Memory B cell (primary cell): ENCODE measurements around the gene TBCEL.

Experiments
- ATAC-seq: fragments of 150-1000 bp; cut with Tn5 transposase; 2 replicates; pipeline ENCODE4 v1.10.0; 2021; ENCODE audit warnings: low read depth, mild to moderate bottlenecking, moderate library complexity
- DNase-seq, 2 donors: peaks; one replicate each; pipeline ENCODE4 v3.0.0; 2022; ENCODE audit warnings: low spot score in 2 of 2
- H3K27ac Mint-ChIP-seq: one replicate; pipeline ENCODE4 v1.8.0; 2022; ENCODE audit warnings: mild to moderate bottlenecking, moderate library complexity, mixed read lengths
- H3K27me3 Mint-ChIP-seq: one replicate; pipeline ENCODE4 v1.8.0; 2022; ENCODE audit warnings: mixed read lengths
- H3K36me3 Mint-ChIP-seq: one replicate; pipeline ENCODE4 v1.8.0; 2022; ENCODE audit warnings: mild to moderate bottlenecking, mixed read lengths
- H3K4me1 Mint-ChIP-seq: one replicate; pipeline ENCODE4 v1.8.0; 2022; ENCODE audit warnings: mixed read lengths
- H3K4me3 Mint-ChIP-seq: one replicate; pipeline ENCODE4 v1.8.0; 2022; ENCODE audit warnings: mild to moderate bottlenecking, moderate library complexity, mixed read lengths
- H3K9me3 Mint-ChIP-seq: one replicate; pipeline ENCODE4 v1.8.0; 2022; ENCODE audit warnings: mixed read lengths

TBCEL gene

GRCh38 chr11:121059605-121060004 is 35.7 kb downstream of the TBCEL start:
- Mint-ChIP-seq H3K9me3 (no peaks in the 10 kb centered on the region), H3K4me3 (no peak overlapping the region), H3K4me1 (no peaks in the 10 kb centered on the region), H3K27ac (no peak overlapping the region), H3K36me3 (peaks cover 38% of the 10 kb centered on the region), H3K27me3 (no peaks in the 10 kb centered on the region)
- DNase-seq (no peak), ATAC-seq (peak; percentile 39)

GRCh38 chr11:121063728-121064127 is 39.8 kb downstream of the TBCEL start:
- Mint-ChIP-seq H3K27ac (no peak overlapping the region), H3K4me3 (no peak overlapping the region), H3K36me3 (peaks cover 38% of the 10 kb centered on the region), H3K4me1 (no peaks in the 10 kb centered on the region), H3K27me3 (no peaks in the 10 kb centered on the region), H3K9me3 (no peaks in the 10 kb centered on the region)
- DNase-seq = no peak
- ATAC-seq = no peak

- DNase-seq (no peak), ATAC-seq (no peak)
- Mint-ChIP-seq H3K27me3 (no peaks in the 10 kb centered on the region), H3K4me1 (peaks cover 8% of the 10 kb centered on the region), H3K9me3 (peaks cover 5% of the 10 kb centered on the region), H3K4me3 (no peak overlapping the region), H3K36me3 (peaks cover 42% of the 10 kb centered on the region), H3K27ac (no peak overlapping the region)
Measured at GRCh38 chr11:121066623-121067022, 42.7 kb downstream of the TBCEL start.

GRCh38 chr11:121067026-121067425 is 43.1 kb downstream of the TBCEL start:
- no peak for ATAC-seq
- no peak overlapping the region for H3K27ac Mint-ChIP-seq
- no peak overlapping the region for H3K4me3 Mint-ChIP-seq
- peaks cover 42% of the 10 kb centered on the region for H3K36me3 Mint-ChIP-seq
- peaks cover 9% of the 10 kb centered on the region for H3K4me1 Mint-ChIP-seq
- no peak for DNase-seq
- peaks cover 5% of the 10 kb centered on the region for H3K9me3 Mint-ChIP-seq
- H3K27me3 Mint-ChIP-seq = no peaks in the 10 kb centered on the region

GRCh38 chr11:121067453-121067852 is 43.6 kb downstream of the TBCEL start:
- no peak for ATAC-seq
- H3K4me1 Mint-ChIP-seq = peaks cover 9% of the 10 kb centered on the region
- DNase-seq = no peak
- H3K27ac Mint-ChIP-seq = no peak overlapping the region
- H3K27me3 Mint-ChIP-seq = no peaks in the 10 kb centered on the region
- H3K36me3 Mint-ChIP-seq = peaks cover 42% of the 10 kb centered on the region
- peaks cover 5% of the 10 kb centered on the region for H3K9me3 Mint-ChIP-seq
- no peak overlapping the region for H3K4me3 Mint-ChIP-seq

GRCh38 chr11:121067962-121068647 is 44.2 kb downstream of the TBCEL start:
- H3K4me1 Mint-ChIP-seq = peaks cover 9% of the 10 kb centered on the region
- H3K27me3 Mint-ChIP-seq = no peaks in the 10 kb centered on the region
- peaks cover 5% of the 10 kb centered on the region for H3K9me3 Mint-ChIP-seq
- ATAC-seq (no peak), DNase-seq (no peak)
- no peak overlapping the region for H3K4me3 Mint-ChIP-seq
- no peak overlapping the region for H3K27ac Mint-ChIP-seq
- H3K36me3 Mint-ChIP-seq = peaks cover 37% of the 10 kb centered on the region

- Mint-ChIP-seq H3K4me3 (no peak overlapping the region), H3K36me3 (peaks cover 32% of the 10 kb centered on the region), H3K9me3 (peaks cover 5% of the 10 kb centered on the region), H3K27me3 (no peaks in the 10 kb centered on the region), H3K4me1 (peaks cover 9% of the 10 kb centered on the region), H3K27ac (no peak overlapping the region)
- no peak for ATAC-seq
- no peak for DNase-seq
Measured at GRCh38 chr11:121068787-121069186, 44.9 kb downstream of the TBCEL start.

GRCh38 chr11:121070951-121071845 is 47.3 kb downstream of the TBCEL start:
- H3K27me3 Mint-ChIP-seq = no peaks in the 10 kb centered on the region
- peak overlapping the region; percentile 71 for H3K27ac Mint-ChIP-seq
- peaks cover 29% of the 10 kb centered on the region for H3K36me3 Mint-ChIP-seq
- H3K4me1 Mint-ChIP-seq = peaks cover 9% of the 10 kb centered on the region
- ATAC-seq = no peak
- no peak for DNase-seq
- H3K4me3 Mint-ChIP-seq = no peak overlapping the region
- H3K9me3 Mint-ChIP-seq = peaks cover 5% of the 10 kb centered on the region

- Mint-ChIP-seq H3K27ac (no peak overlapping the region), H3K4me3 (no peak overlapping the region), H3K27me3 (no peaks in the 10 kb centered on the region), H3K4me1 (peaks cover 9% of the 10 kb centered on the region), H3K9me3 (peaks cover 5% of the 10 kb centered on the region), H3K36me3 (peaks cover 26% of the 10 kb centered on the region)
- no peak for ATAC-seq
- no peak for DNase-seq
Measured at GRCh38 chr11:121071846-121072450, 48.0 kb downstream of the TBCEL start.

GRCh38 chr11:121081321-121081720 is 57.4 kb downstream of the TBCEL start:
- Mint-ChIP-seq H3K27ac (no peak overlapping the region), H3K36me3 (peaks cover 26% of the 10 kb centered on the region)

GRCh38 chr11:121082219-121082618 is 58.3 kb downstream of the TBCEL start:
- Mint-ChIP-seq H3K27ac (no peak overlapping the region), H3K4me1 (no peaks in the 10 kb centered on the region), H3K9me3 (no peaks in the 10 kb centered on the region), H3K36me3 (peaks cover 34% of the 10 kb centered on the region), H3K4me3 (no peak overlapping the region), H3K27me3 (no peaks in the 10 kb centered on the region)
- ATAC-seq (no peak), DNase-seq (no peak)

More at GRCh38 chr11:121081321-121081720, 57.4 kb downstream of the TBCEL start:
- DNase-seq (no peak), ATAC-seq (no peak)
- H3K27me3 Mint-ChIP-seq = no peaks in the 10 kb centered on the region
- no peaks in the 10 kb centered on the region for H3K4me1 Mint-ChIP-seq
- H3K9me3 Mint-ChIP-seq = no peaks in the 10 kb centered on the region
- no peak overlapping the region for H3K4me3 Mint-ChIP-seq

GRCh38 chr11:121082670-121083069 is 58.8 kb downstream of the TBCEL start:
- ATAC-seq = no peak
- Mint-ChIP-seq H3K36me3 (peaks cover 38% of the 10 kb centered on the region), H3K4me3 (no peak overlapping the region), H3K4me1 (no peaks in the 10 kb centered on the region), H3K9me3 (no peaks in the 10 kb centered on the region), H3K27me3 (no peaks in the 10 kb centered on the region), H3K27ac (no peak overlapping the region)
- no peak for DNase-seq

- ATAC-seq = no peak
- no peak overlapping the region for H3K27ac Mint-ChIP-seq
Measured at GRCh38 chr11:121086866-121087265, 63.0 kb downstream of the TBCEL start.

GRCh38 chr11:121089566-121089965 is 65.7 kb downstream of the TBCEL start:
- H3K27ac Mint-ChIP-seq = no peak overlapping the region

More at GRCh38 chr11:121086866-121087265, 63.0 kb downstream of the TBCEL start:
- H3K4me1 Mint-ChIP-seq = peaks cover 2% of the 10 kb centered on the region
- no peak overlapping the region for H3K4me3 Mint-ChIP-seq
- no peaks in the 10 kb centered on the region for H3K27me3 Mint-ChIP-seq
- H3K9me3 Mint-ChIP-seq = no peaks in the 10 kb centered on the region
- no peak for DNase-seq
- H3K36me3 Mint-ChIP-seq = peaks cover 34% of the 10 kb centered on the region

More at GRCh38 chr11:121089566-121089965, 65.7 kb downstream of the TBCEL start:
- Mint-ChIP-seq H3K9me3 (no peaks in the 10 kb centered on the region), H3K4me1 (peaks cover 2% of the 10 kb centered on the region), H3K4me3 (no peak overlapping the region), H3K36me3 (peaks cover 23% of the 10 kb centered on the region), H3K27me3 (no peaks in the 10 kb centered on the region)
- DNase-seq (no peak), ATAC-seq (no peak)
